NCI-H1092 (cell line): ENCODE measurements around the gene UBE2G2.

ENCODE experiments used
- DNase-seq: peaks from one replicate; lab custom pipeline; 2025; lab: John Stamatoyannopoulos, UW

Gene UBE2G2

DNA sequence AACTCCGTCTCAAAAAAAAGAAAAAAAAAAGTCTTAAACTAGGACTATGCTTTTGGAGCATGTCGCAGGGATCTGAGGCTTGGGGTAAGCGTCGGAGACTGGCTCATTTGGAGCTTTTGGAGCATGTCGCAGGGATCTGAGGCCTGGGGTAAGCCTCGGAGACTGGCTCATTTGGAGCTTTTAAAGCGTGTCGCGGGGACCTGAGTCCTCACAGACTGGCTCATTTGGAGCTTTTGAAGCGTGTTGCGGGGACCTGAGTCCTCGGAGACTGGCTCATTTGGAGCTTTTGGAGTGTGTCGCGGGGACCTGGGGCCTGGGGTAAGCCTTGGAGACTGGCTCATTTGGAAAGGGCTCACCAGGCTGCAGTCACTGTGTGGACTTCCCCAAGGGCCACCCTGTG, 76.7 kb downstream of the UBE2G2 start:
- DNase-seq, result no peak

DNA sequence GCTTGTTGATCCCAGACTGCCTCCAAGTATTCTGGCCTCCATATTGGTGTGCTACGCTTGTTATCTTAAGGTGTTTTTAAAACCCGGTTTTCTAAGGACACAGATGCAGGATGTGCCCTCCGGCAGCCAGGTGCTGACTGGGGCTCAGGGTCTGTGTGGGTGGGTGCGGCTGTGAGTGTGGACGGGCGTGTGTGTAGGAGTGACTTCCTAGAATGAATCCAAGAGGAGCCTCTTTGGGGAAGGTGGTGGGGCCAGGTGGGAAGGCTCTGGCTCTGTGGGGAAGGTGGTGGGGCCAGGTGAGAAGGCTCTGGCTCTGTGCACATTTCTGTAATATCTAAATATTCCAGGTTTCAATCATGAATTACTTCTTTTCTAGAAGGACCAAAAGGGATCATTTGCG, 77.4 kb downstream of the UBE2G2 start:
- no peak for DNase-seq

DNA sequence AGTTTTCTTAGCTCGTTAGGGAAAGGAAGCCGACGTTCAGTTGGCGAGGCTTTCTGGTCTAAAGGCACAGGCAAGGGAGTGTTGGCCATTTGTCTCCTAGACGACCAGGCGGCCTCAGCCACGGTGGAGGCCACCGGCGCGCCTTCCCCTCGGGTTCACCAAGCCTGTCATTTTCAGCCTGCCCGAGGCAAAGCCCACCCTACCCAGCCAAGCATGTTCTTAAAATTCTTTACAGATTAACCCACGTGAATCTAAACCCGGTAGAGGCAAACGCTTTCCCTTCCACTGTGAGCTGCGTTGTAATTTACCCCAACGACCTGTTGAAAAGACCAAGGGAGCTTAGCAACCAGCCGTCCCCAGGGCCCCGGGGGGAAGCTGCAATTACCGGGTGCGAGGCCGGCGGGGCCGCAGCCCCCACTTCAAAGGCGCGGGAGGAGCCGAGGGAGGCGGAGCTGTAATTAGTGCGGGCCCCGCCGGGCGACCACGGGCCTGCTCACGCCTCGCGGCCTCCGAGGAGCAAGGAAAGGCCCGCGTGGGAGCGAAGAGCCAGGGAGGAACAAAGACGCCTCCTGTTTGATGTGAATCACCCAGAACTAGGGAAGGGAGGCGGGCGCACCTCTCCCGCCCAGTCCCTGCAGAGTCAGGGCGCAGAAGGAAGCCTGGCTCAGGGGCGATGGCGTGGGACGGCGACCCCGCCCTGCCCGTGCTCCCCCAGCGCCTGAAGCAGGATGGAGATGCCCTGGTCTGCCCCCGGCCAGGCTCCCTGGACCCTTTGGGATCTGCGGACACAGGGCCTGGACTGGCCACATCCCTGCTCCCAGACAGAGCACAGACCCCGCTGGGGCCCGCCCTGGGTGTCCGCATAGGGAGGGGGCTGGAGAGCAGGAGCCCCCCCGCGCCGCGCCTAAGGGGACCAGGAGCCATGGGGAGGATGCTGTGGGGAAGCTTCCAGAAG, 78.2 kb downstream of the UBE2G2 start:
- DNase-seq, result no peak

DNA sequence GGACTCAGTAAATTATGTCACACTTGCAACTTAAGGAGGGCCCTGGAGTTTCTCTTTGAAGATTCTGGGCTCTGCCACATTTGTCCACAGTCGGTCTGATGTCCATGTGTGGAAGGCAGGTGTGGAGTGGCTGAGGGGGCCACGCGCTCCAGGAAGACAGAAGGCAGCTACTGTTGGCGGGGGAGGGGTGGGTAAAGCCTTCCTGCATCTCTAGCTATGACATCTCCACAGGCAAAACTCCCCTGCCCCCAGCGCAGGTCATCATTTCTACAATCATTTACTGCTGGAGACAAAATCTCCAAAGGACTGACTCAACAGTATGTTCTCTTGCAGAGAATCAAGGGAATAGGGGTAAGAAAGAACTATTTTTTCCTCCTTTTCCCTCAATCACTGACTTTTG, 78.9 kb downstream of the UBE2G2 start:
- DNase-seq, result no peak

DNA sequence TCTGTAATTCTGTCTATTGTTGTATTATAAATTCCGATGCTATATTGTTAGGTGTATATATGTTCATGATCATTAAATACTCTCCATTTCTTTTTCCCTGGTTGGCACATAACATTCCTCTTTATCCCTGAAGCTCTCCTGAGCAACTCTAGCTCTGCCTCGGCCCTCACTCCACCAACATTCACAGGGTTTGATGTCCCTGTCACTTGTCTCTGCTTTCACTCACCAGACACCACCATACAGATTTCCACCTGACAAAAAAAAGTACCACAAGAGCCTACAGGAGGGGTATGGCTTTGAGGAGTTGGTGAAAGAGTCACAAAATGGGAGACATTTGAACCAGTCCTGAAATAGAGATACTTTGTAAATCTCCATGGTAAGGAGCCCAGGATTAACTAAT, 81.5 kb downstream of the UBE2G2 start:
- no peak for DNase-seq
